ENCODE data around the gene FGF14. TPM values are rescaled to one million over a fixed set of nuclear protein-coding genes. Genes with fewer than 3 reads are reported as not detected.

Gene FGF14
- total RNA-seq, 1 donor from 2014 or later: not detected

- Mint-ChIP-seq H3K36me3 (ENCODE audit: low read depth) (no peaks in the 10 kb centered on the region), H3K27ac (no peak overlapping the region)
- DNase-seq: no peak
These were observed 694.2 kb downstream of the FGF14 start for GRCh38 chr13:101707659-101708058.

GRCh38 chr13:101706651-101707050 lies 695.2 kb downstream of the FGF14 start:
- ATAC-seq (ENCODE audit: low read depth): no peak
- POLR2A ChIA-PET: no interaction called here
- Mint-ChIP-seq H3K27me3 (no peaks in the 10 kb centered on the region), H3K27ac (no peak overlapping the region), H3K4me1 (no peaks in the 10 kb centered on the region), H3K9me3 (no peaks in the 10 kb centered on the region), H3K36me3 (ENCODE audit: low read depth) (no peaks in the 10 kb centered on the region), H3K4me3 (no peak overlapping the region)
- CTCF ChIA-PET: no interaction called here
- no peak for TF ChIP-seq CTCF (IDR thresholded peaks at IDR 0.05)
- DNase-seq: no peak
- intact Hi-C loops (cut with micrococcal nuclease): no loop called here

More at GRCh38 chr13:101707659-101708058, 694.2 kb downstream of the FGF14 start:
- intact Hi-C loops (cut with micrococcal nuclease): no loop called here
- H3K27me3 Mint-ChIP-seq: no peaks in the 10 kb centered on the region
- H3K9me3 Mint-ChIP-seq: no peaks in the 10 kb centered on the region
- H3K4me1 Mint-ChIP-seq: no peaks in the 10 kb centered on the region
- no peak for TF ChIP-seq CTCF (IDR thresholded peaks at IDR 0.05)
- ATAC-seq (ENCODE audit: low read depth): no peak
- POLR2A ChIA-PET: no interaction called here
- no peak overlapping the region for H3K4me3 Mint-ChIP-seq
- CTCF ChIA-PET: no interaction called here

GRCh38 chr13:101703838-101704237 lies 698.0 kb downstream of the FGF14 start:
- TF ChIP-seq CTCF (IDR thresholded peaks at IDR 0.05): no peak
- DNase-seq (no peak), ATAC-seq (ENCODE audit: low read depth) (no peak)
- Mint-ChIP-seq H3K9me3 (no peaks in the 10 kb centered on the region), H3K4me1 (no peaks in the 10 kb centered on the region), H3K4me3 (no peak overlapping the region), H3K27me3 (no peaks in the 10 kb centered on the region), H3K27ac (no peak overlapping the region), H3K36me3 (ENCODE audit: low read depth) (no peaks in the 10 kb centered on the region)
- POLR2A ChIA-PET: no interaction called here
- CTCF ChIA-PET: no interaction called here
- intact Hi-C loops (cut with micrococcal nuclease): no loop called here

GRCh38 chr13:101703081-101703480 lies 698.8 kb downstream of the FGF14 start:
- no peak for ATAC-seq (ENCODE audit: low read depth)
- Mint-ChIP-seq H3K4me1 (no peaks in the 10 kb centered on the region), H3K4me3 (no peak overlapping the region), H3K27ac (no peak overlapping the region), H3K27me3 (no peaks in the 10 kb centered on the region), H3K36me3 (ENCODE audit: low read depth) (no peaks in the 10 kb centered on the region), H3K9me3 (no peaks in the 10 kb centered on the region)
- no peak for DNase-seq
- ChIA-PET CTCF (no interaction called here), POLR2A (no interaction called here)
- TF ChIP-seq CTCF (IDR thresholded peaks at IDR 0.05): no peak
- intact Hi-C loops (cut with micrococcal nuclease): no loop called here

GRCh38 chr13:101700598-101700997 lies 701.2 kb downstream of the FGF14 start:
- ChIA-PET POLR2A (no interaction called here), CTCF (no interaction called here)
- Mint-ChIP-seq H3K36me3 (ENCODE audit: low read depth) (no peaks in the 10 kb centered on the region), H3K4me1 (no peaks in the 10 kb centered on the region), H3K27ac (no peak overlapping the region), H3K4me3 (no peak overlapping the region), H3K27me3 (no peaks in the 10 kb centered on the region), H3K9me3 (no peaks in the 10 kb centered on the region)
- DNase-seq (no peak), ATAC-seq (ENCODE audit: low read depth) (no peak)
- intact Hi-C loops (cut with micrococcal nuclease): no loop called here
- TF ChIP-seq CTCF (IDR thresholded peaks at IDR 0.05): no peak

All from activated B cell treated with CpG ODN at 0.5 μM for 24 hours (primary cell).